Neural cell (in vitro differentiated cells): ENCODE measurements around the gene AGPAT2. TPM values are rescaled to one million over a fixed set of nuclear protein-coding genes. Genes with fewer than 3 reads are reported as not detected.
"Not testable (repeated sequence)": the region's sequence is repeated elsewhere in the genome, so short reads cannot be mapped to it uniquely, and the experiment has no call there.

Experiments
- H2AFZ ChIP-seq: fragments of 200-600, 300-800 bp; sonication (generic), shearing (Covaris generic); 2 replicates; pipeline ENCODE4 v1.6.0; 2014; ENCODE audit warnings: low read depth, mild to moderate bottlenecking, antibody characterized with exemption, low read length, moderate library complexity
- H3F3A ChIP-seq: fragments of 200-600 bp; shearing (Covaris generic); 2 replicates; pipeline ENCODE4 v1.6.1; 2016; ENCODE audit warnings: mild to moderate bottlenecking, moderate library complexity, mixed read lengths, antibody characterized with exemption, low read length; ENCODE audit not compliant: insufficient read depth, poor library complexity, severe bottlenecking
- H3K27ac ChIP-seq: fragments of 200-600, 300-800 bp; sonication (generic), shearing (Covaris generic); 2 replicates; pipeline ENCODE4 v1.5.1; 2014; ENCODE audit warnings: mild to moderate bottlenecking, low read length, moderate library complexity
- H3K27me3 ChIP-seq: fragments of 300-800, 200-600 bp; sonication (generic), shearing (Covaris generic); 2 replicates; pipeline ENCODE4 v1.6.0; 2014; ENCODE audit warnings: mild to moderate bottlenecking, low read depth, low read length, moderate library complexity; ENCODE audit not compliant: insufficient read depth
- H3K36me3 ChIP-seq: fragments of 300-800, 200-600 bp; sonication (generic), shearing (Covaris generic); 2 replicates; pipeline ENCODE4 v1.5.1; 2014; ENCODE audit warnings: mild to moderate bottlenecking, antibody characterized with exemption, low read length, moderate library complexity; ENCODE audit not compliant: insufficient read depth
- H3K4me2 ChIP-seq: fragments of 300-800, 200-600 bp; sonication (generic), shearing (Covaris generic); 2 replicates; pipeline ENCODE4 v1.6.0; 2014; ENCODE audit warnings: mild to moderate bottlenecking, low read length
- H3K4me3 ChIP-seq: fragments of 300-800, 200-600 bp; sonication (generic), shearing (Covaris generic); 2 replicates; pipeline ENCODE4 v1.5.1; 2014; ENCODE audit warnings: mild to moderate bottlenecking, low read length, moderate library complexity
- H3K79me2 ChIP-seq: fragments of 200-600 bp; shearing (Covaris generic); replicated peaks from 2 replicates; pipeline ENCODE4 v1.6.0; 2014; ENCODE audit warnings: mild to moderate bottlenecking, low read length, moderate library complexity; ENCODE audit not compliant: insufficient read depth
- H3K9ac ChIP-seq: fragments of 300-800, 200-600 bp; sonication (generic), shearing (Covaris generic); 2 replicates; pipeline ENCODE4 v1.6.1; 2016; ENCODE audit warnings: mild to moderate bottlenecking, low read length, mixed read lengths
- H3K9me2 ChIP-seq: fragments of 200-600 bp; shearing (Covaris generic); 2 replicates; pipeline ENCODE4 v1.6.1; 2016; ENCODE audit warnings: mild to moderate bottlenecking, low read length, mixed read lengths; ENCODE audit not compliant: insufficient read depth
- H3K9me3 ChIP-seq: fragments of 200-600, 300-800 bp; sonication (generic), shearing (Covaris generic); 2 replicates; pipeline ENCODE4 v1.6.1; 2016; ENCODE audit warnings: mild to moderate bottlenecking, mixed run types, low read length, moderate library complexity, mixed read lengths
- H4K20me1 ChIP-seq: fragments of 200-600 bp; shearing (Covaris generic); 2 replicates; pipeline ENCODE4 v1.6.1; 2016; ENCODE audit warnings: mild to moderate bottlenecking, mixed run types; ENCODE audit not compliant: insufficient read depth
- CTCF ChIP-seq: fragments of 450-650 bp; IDR thresholded peaks from 2 replicates; pipeline ENCODE4 v1.5.1; 2014; ENCODE audit warnings: antibody characterized with exemption, mild to moderate bottlenecking, moderate library complexity; ENCODE audit not compliant: poor library complexity, severe bottlenecking
- EP300 ChIP-seq: fragments of 450-650 bp; conservative IDR thresholded peaks from 2 replicates; pipeline ENCODE4 v1.6.1; 2014; ENCODE audit warnings: antibody characterized with exemption, mild to moderate bottlenecking, moderate library complexity; ENCODE audit not compliant: poor library complexity, severe bottlenecking
- EZH2 ChIP-seq: fragments of 200-600, 300-800 bp; shearing (Covaris generic), sonication (generic); IDR thresholded peaks from 2 replicates; pipeline ENCODE4 v1.6.1; 2014; ENCODE audit warnings: antibody characterized with exemption, low read length, borderline replicate concordance, mild to moderate bottlenecking; ENCODE audit not compliant: insufficient read depth, poor library complexity, severe bottlenecking
- MXI1 ChIP-seq: fragments of 450-650 bp; conservative IDR thresholded peaks from 2 replicates; pipeline ENCODE4 v1.6.1; 2014; ENCODE audit warnings: antibody characterized with exemption, mild to moderate bottlenecking; ENCODE audit not compliant: poor library complexity, severe bottlenecking
- POLR2AphosphoS5 ChIP-seq: IDR thresholded peaks from 2 replicates; pipeline ENCODE4 v1.6.1; 2012
- RAD21 ChIP-seq: fragments of 450-650 bp; conservative IDR thresholded peaks from 2 replicates; pipeline ENCODE4 v1.6.1; 2014; ENCODE audit warnings: antibody characterized with exemption, mild to moderate bottlenecking, moderate library complexity
- REST ChIP-seq: IDR thresholded peaks from 2 replicates; pipeline ENCODE4 v1.6.1; 2012; ENCODE audit warnings: borderline replicate concordance
- TAF1 ChIP-seq: IDR thresholded peaks from 2 replicates; pipeline ENCODE4 v1.6.1; 2012; ENCODE audit warnings: low read depth
- polyA plus RNA-seq: library from polyadenylated mRNA; depleted of rRNA; stranded (reverse); fragments of >200 nt; gene quantifications from 2 replicates; pipeline ENCODE4 v1.2.3, GENCODE V29; 2014

AGPAT2 gene
- polyA plus RNA-seq, 1 donor from 2014 or later, result 1.3 TPM

GRCh38 chr9:136711751-136712689, 24.8 kb upstream of the AGPAT2 start, which contains the start of gene DIPK1B:
Gene DIPK1B, plus strand, starts transcription at chr9:136712572. Its CDS starts 94 bp downstream, at chr9:136712666.
- peak within 1 kb of the TSS; percentile 54 for H2AFZ ChIP-seq
- H3K4me2 ChIP-seq, result peak within 1 kb of the TSS; percentile 98
- no peaks in the 10 kb centered on the region for H3K27me3 ChIP-seq
- H4K20me1 ChIP-seq, result no peaks in the 10 kb centered on the region
- H3K9ac ChIP-seq, result peak within 1 kb of the TSS; percentile 82
- H3K4me3 ChIP-seq, result peak within 1 kb of the TSS; percentile 92
- no peaks in the 10 kb centered on the region for H3K36me3 ChIP-seq
- no peaks in the 10 kb centered on the region for H3K9me3 ChIP-seq
- TF ChIP-seq POLR2AphosphoS5 (no peak), TAF1 (no peak), EP300 (no peak), REST (no peak), MXI1 (peak; percentile 58), CTCF (peak; percentile 24), EZH2 (no peak), RAD21 (no peak)
- H3K79me2 ChIP-seq, result peaks cover 29% of the 10 kb centered on the region
- H3F3A ChIP-seq, result no peaks in the 10 kb centered on the region
- no peaks in the 10 kb centered on the region for H3K9me2 ChIP-seq
- H3K27ac ChIP-seq, result peak within 1 kb of the TSS; percentile 31

GRCh38 chr9:136711219-136711648, 24.0 kb upstream of the AGPAT2 start:
- peak overlapping the region; percentile 75 for H3K4me3 ChIP-seq
- peaks cover 26% of the 10 kb centered on the region for H3K79me2 ChIP-seq
- H2AFZ ChIP-seq, H3K9me2 ChIP-seq, H3K9me3 ChIP-seq, H3K27ac ChIP-seq, H3F3A ChIP-seq, H3K27me3 ChIP-seq, H4K20me1 ChIP-seq, H3K36me3 ChIP-seq, H3K9ac ChIP-seq: not testable (repeated sequence)
- peak overlapping the region; percentile 48 for H3K4me2 ChIP-seq
